HepG2 (cell line): ENCODE results near the gene TRIM28. TPM values are rescaled to one million over a fixed set of nuclear protein-coding genes. Genes with fewer than 3 reads are reported as not detected.

ENCODE experiments used
- ARNT2 ChIP-seq: sonication (generic); formaldehyde crosslinking; IDR thresholded peaks from 2 replicates; pipeline ENCODE4 v1.8.0; 2022; ENCODE audit warnings: mild to moderate bottlenecking, low read depth, missing genetic modification reagents, moderate library complexity
- ATF1 ChIP-seq: IDR thresholded peaks from 2 replicates; pipeline ENCODE4 v1.6.1; 2016; ENCODE audit warnings: mild to moderate bottlenecking, control low read depth
- CBFB ChIP-seq: sonication (generic); formaldehyde crosslinking; IDR thresholded peaks from 2 replicates; pipeline ENCODE4 v1.4.0; 2020; ENCODE audit warnings: missing genetic modification reagents
- CHCHD3 ChIP-seq: sonication (generic); formaldehyde crosslinking; IDR thresholded peaks from 2 replicates; pipeline ENCODE4 v1.8.0; 2022; ENCODE audit warnings: mild to moderate bottlenecking, missing genetic modification reagents, moderate library complexity
- FOXO4 ChIP-seq: sonication (generic); formaldehyde crosslinking; conservative IDR thresholded peaks from 2 replicates; pipeline ENCODE4 v1.8.1; 2023; ENCODE audit warnings: missing genetic modification reagents
- GLMP ChIP-seq: sonication (generic); formaldehyde crosslinking; IDR thresholded peaks from 2 replicates; pipeline ENCODE4 v1.9.0; 2021; ENCODE audit warnings: missing genetic modification reagents, mild to moderate bottlenecking, borderline replicate concordance
- HHEX ChIP-seq: IDR thresholded peaks from 2 replicates; pipeline ENCODE4 v1.6.1; 2016; ENCODE audit warnings: control low read depth
- HIC2 ChIP-seq: sonication (generic); formaldehyde crosslinking; IDR thresholded peaks from 2 replicates; pipeline ENCODE4 v1.9.0; 2022; ENCODE audit warnings: low read depth, missing genetic modification reagents
- JUNB ChIP-seq: sonication (generic); formaldehyde crosslinking; IDR thresholded peaks from 2 replicates; pipeline ENCODE4 v1.8.0; 2022; ENCODE audit warnings: missing genetic modification reagents, mild to moderate bottlenecking, borderline replicate concordance
- LBX2 ChIP-seq: sonication (generic); formaldehyde crosslinking; IDR thresholded peaks from 2 replicates; pipeline ENCODE4 v1.5.0; 2020; ENCODE audit warnings: missing genetic modification reagents, mild to moderate bottlenecking, borderline replicate concordance
- MLX ChIP-seq: IDR thresholded peaks from 2 replicates; pipeline ENCODE4 v1.6.1; 2016
- NFKB2 ChIP-seq: sonication (generic); formaldehyde crosslinking; IDR thresholded peaks from 2 replicates; pipeline ENCODE4 v1.4.0; 2020; ENCODE audit warnings: missing genetic modification reagents, borderline replicate concordance
- POLR2AphosphoS5 ChIP-seq: IDR thresholded peaks from 2 replicates; pipeline ENCODE4 v1.6.1; 2012; ENCODE audit warnings: low read depth, low read length
- SMYD3 ChIP-seq: sonication (generic); formaldehyde crosslinking; IDR thresholded peaks from 2 replicates; pipeline ENCODE4 v1.8.1; 2023; ENCODE audit warnings: mild to moderate bottlenecking, missing genetic modification reagents
- SP1 ChIP-seq, 2 experiments: fragments of 450-650 bp in 1 of 2; sonication (generic) in 1 of 2; formaldehyde crosslinking in 1 of 2; IDR thresholded peaks; 2 replicates each; pipeline versions ENCODE4 v1.4.0 to v1.6.1; 2016 to 2020; ENCODE audit warnings: missing genetic modification reagents in 1 of 2
- SRSF1 ChIP-seq: fragments of 200-400 bp; formaldehyde crosslinking; optimal IDR thresholded peaks from 2 replicates; pipeline ENCODE3; 2017; ENCODE audit warnings: mild to moderate bottlenecking, low read depth, low read length, moderate library complexity
- THYN1 ChIP-seq: sonication (generic); formaldehyde crosslinking; IDR thresholded peaks from 2 replicates; pipeline ENCODE4 v1.8.1; 2023; ENCODE audit warnings: low read depth, mild to moderate bottlenecking, moderate library complexity, missing genetic modification reagents, borderline replicate concordance
- ZBTB21 ChIP-seq: sonication (generic); formaldehyde crosslinking; IDR thresholded peaks from 2 replicates; pipeline ENCODE4 v1.4.0; 2020; ENCODE audit warnings: missing genetic modification reagents
- ZNF136 ChIP-seq: sonication (generic); formaldehyde crosslinking; IDR thresholded peaks from 2 replicates; pipeline ENCODE4 v1.8.1; 2022; ENCODE audit warnings: low read depth, mild to moderate bottlenecking, moderate library complexity, missing genetic modification reagents
- ZNF441 ChIP-seq: sonication (generic); formaldehyde crosslinking; IDR thresholded peaks from 2 replicates; pipeline ENCODE4 v1.7.0; 2021; ENCODE audit warnings: missing genetic modification reagents, borderline replicate concordance
- ZNF496 ChIP-seq: sonication (generic); formaldehyde crosslinking; IDR thresholded peaks from 2 replicates; pipeline ENCODE4 v1.8.1; 2023; ENCODE audit warnings: mild to moderate bottlenecking, moderate library complexity, missing genetic modification reagents; ENCODE audit not compliant: insufficient replicate concordance
- ZNF670 ChIP-seq: sonication (generic); formaldehyde crosslinking; IDR thresholded peaks from 2 replicates; pipeline ENCODE4 v1.8.0; 2022; ENCODE audit warnings: mild to moderate bottlenecking, missing genetic modification reagents, borderline replicate concordance
- polyA plus RNA-seq, 8 experiments: library from polyadenylated mRNA; depleted of rRNA in 3 of 8; stranded (reverse) in 7 of 8; unstranded in 1 of 8; fragments of >200 nt; fragmentation: Illumina TruSeq in 4 of 8; extraction: Trizol in 4 of 8; gene quantifications; 2 replicates each; pipeline versions ENCODE4 v1.2.1 to v1.2.3, GENCODE V29; 2011 to 2016; ENCODE audit warnings: low read depth in 4 of 8, missing spikeins in 1 of 8, mixed read lengths in 1 of 8; ENCODE audit not compliant: insufficient read depth in 1 of 8
- total RNA-seq, 5 experiments: library from RNA; depleted of rRNA; stranded (reverse); fragments of >200 nt; fragmentation: Illumina TruSeq; extraction: Trizol; gene quantifications; 2 replicates each; pipeline ENCODE4 v1.2.3, GENCODE V29; 2016; ENCODE audit warnings: low read depth in 1 of 5

TRIM28 gene
- total and polyA plus RNA-seq, 2 of the 13 experiments (the other 11 are each of a cell fraction or from before 2014, with no cell fraction given) = 361 to 439 TPM

- TF ChIP-seq ARNT2 (peak; percentile 96), FOXO4 (CRISPR knock-in tag) (no peak), GLMP (CRISPR knock-in tag) (no peak), LBX2 (peak; percentile 50; the same call in 1 of the 2 replicates), MLX (CRISPR knock-in tag) (peak; percentile 65; the same call in 1 of the 2 replicates), ZBTB21 (CRISPR knock-in tag) (peak; percentile 68), JUNB (CRISPR knock-in tag) (peak; percentile 71; the same call in 1 of the 2 replicates), ZNF136 (CRISPR knock-in tag) (peak; percentile 94), HHEX (CRISPR knock-in tag) (no peak), POLR2AphosphoS5 (peak; percentile 78), ATF1 (CRISPR knock-in tag) (peak; percentile 76), ZNF670 (CRISPR knock-in tag) (peak; percentile 99), CBFB (CRISPR knock-in tag) (peak; percentile 98), SRSF1 (peak; percentile 32), SMYD3 (CRISPR knock-in tag) (no peak), HIC2 (CRISPR knock-in tag) (peak; percentile 96), ZNF496 (no peak), SP1 (IDR thresholded peaks at IDR 0.05) (no peak), SP1 (CRISPR knock-in tag; IDR thresholded peaks at IDR 0.05) (peak; percentile 94), CHCHD3 (CRISPR knock-in tag) (peak; percentile 91; the same call in 1 of the 2 replicates), THYN1 (CRISPR knock-in tag) (no peak), NFKB2 (CRISPR knock-in tag) (no peak; the same call in 1 of the 2 replicates), ZNF441 (CRISPR knock-in tag) (peak; percentile 82)
Measured at GRCh38 chr19:58519355-58520256, 24.3 kb upstream of the TRIM28 start, which contains the start of gene ZBTB45 (continued).
